ENCODE results near the gene MKKS. TPM values are rescaled to one million over a fixed set of nuclear protein-coding genes. Genes with fewer than 3 reads are reported as not detected.
A peak's percentile ranks its signal among the peaks of the same experiment; 100 is the strongest.

The MKKS gene
- total RNA-seq, 2 donors from 2014 or later = 11.4 to 13.0 TPM

DNA sequence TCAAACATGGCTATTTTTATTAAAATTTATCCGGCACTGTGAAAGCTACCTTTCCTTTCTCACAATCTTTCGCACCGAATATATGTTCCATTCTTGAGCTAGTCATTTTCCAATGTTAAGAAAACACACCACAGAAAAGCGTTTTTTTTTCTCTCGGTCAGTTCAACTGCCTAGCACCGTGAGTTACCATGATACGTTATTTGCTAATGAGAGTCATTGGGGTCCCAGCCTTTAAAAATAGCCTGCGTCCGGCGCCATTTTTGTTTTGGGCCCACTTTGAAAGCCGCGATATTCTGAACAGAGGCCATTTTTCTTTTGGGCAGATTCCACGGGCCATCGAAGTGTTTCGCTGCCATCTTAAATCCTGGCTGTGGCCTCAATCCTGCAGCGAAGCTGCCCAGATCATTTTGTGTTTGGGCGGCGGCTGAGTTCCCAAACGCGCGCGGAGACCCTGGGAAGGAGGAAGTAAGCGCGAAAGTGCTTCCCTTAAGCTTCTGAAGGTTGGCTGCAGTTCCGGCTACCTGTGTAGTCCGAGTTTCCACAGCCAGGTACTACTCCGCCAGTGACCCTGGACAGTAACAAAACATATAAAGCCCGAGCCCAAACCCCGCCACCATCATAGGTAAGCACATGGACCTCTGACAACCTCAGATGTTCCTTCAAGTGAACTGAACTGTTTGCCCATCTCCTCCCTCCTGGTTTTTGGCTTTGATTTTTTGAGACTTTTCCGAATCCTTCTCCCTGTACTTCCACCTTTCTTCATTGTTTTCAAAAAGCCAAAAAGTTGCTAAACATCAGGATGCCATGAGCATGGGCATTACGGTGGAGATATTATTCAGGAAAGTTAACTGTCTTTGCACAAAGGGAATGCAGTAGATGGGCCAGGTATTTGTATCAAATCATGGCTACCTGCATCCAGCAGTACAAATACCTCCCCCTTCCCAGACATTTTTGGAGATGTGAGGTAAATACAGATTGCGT lies 1.1 kb upstream of the MKKS start, which contains the start of gene SLX4IP:
SLX4IP (plus strand) TSS at position 474 of the 981 bp plus-strand sequence. CDS start 22,900 bp downstream, outside the sequence.
- ATAC-seq (ENCODE audit: insufficient number of reproducible peaks, low FRiP score, low read depth) = peak; percentile 80
- no peaks in the 10 kb centered on the region for H3K27me3 ChIP-seq (replicated peaks; ENCODE audit: insufficient read depth)
- TF ChIP-seq, protein P1, sequence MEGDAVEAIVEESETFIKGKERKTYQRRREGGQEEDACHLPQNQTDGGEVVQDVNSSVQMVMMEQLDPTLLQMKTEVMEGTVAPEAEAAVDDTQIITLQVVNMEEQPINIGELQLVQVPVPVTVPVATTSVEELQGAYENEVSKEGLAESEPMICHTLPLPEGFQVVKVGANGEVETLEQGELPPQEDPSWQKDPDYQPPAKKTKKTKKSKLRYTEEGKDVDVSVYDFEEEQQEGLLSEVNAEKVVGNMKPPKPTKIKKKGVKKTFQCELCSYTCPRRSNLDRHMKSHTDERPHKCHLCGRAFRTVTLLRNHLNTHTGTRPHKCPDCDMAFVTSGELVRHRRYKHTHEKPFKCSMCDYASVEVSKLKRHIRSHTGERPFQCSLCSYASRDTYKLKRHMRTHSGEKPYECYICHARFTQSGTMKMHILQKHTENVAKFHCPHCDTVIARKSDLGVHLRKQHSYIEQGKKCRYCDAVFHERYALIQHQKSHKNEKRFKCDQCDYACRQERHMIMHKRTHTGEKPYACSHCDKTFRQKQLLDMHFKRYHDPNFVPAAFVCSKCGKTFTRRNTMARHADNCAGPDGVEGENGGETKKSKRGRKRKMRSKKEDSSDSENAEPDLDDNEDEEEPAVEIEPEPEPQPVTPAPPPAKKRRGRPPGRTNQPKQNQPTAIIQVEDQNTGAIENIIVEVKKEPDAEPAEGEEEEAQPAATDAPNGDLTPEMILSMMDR (IDR thresholded peaks at IDR 0.05) = no peak

DNA sequence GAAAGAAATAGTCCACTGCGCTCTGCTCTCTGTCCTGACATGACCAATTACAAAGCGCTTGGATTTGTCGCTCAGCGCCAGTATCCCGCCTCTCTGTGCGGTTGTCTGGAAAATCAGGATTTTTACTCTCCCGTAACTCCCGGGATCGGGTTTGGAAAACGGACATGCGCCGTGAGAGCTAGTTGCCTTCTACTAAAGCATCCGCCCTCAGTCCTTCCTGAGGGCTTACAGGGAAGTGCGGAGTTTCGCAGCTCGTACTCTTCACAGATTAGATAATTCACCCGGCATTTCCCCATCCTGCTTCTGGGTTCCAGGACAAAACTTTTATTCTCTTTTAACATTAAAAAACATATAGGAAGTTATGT lies 427 bp upstream of the MKKS start:
- Histone ChIP-seq H3K4me3 (peak overlapping the region; percentile 89), H3K4me1 (ENCODE audit: control insufficient read depth in 1 of 2, low read depth in 2 of 2) (peaks cover 17 to 23% of the 10 kb centered on the region in 2 donors), H3K36me3 (no peaks in the 10 kb centered on the region), H3K27ac (peak overlapping the region; percentile 85 to 89), H3K27me3 (replicated peaks; ENCODE audit: insufficient read depth) (no peaks in the 10 kb centered on the region), H3K9me3 (no peaks in the 10 kb centered on the region)
- ATAC-seq (ENCODE audit: insufficient number of reproducible peaks, low FRiP score, low read depth) = peak; percentile 96
- peak; percentile 67 for DNase-seq (ENCODE audit: low spot score)
- TF ChIP-seq, protein P1 (IDR thresholded peaks at IDR 0.05) = no peak

More for the DNA sequence above, 1.1 kb upstream of the MKKS start, which contains the start of gene SLX4IP:
- Histone ChIP-seq H3K27ac (peak within 1 kb of the TSS; percentile 85 to 89), H3K4me3 (peak within 1 kb of the TSS; percentile 89), H3K9me3 (no peaks in the 10 kb centered on the region), H3K4me1 (ENCODE audit: control insufficient read depth in 1 of 2, low read depth in 2 of 2) (peaks cover 17 to 23% of the 10 kb centered on the region in 2 donors), H3K36me3 (no peaks in the 10 kb centered on the region)
- DNase-seq (ENCODE audit: low spot score) = peak; percentile 72

DNA sequence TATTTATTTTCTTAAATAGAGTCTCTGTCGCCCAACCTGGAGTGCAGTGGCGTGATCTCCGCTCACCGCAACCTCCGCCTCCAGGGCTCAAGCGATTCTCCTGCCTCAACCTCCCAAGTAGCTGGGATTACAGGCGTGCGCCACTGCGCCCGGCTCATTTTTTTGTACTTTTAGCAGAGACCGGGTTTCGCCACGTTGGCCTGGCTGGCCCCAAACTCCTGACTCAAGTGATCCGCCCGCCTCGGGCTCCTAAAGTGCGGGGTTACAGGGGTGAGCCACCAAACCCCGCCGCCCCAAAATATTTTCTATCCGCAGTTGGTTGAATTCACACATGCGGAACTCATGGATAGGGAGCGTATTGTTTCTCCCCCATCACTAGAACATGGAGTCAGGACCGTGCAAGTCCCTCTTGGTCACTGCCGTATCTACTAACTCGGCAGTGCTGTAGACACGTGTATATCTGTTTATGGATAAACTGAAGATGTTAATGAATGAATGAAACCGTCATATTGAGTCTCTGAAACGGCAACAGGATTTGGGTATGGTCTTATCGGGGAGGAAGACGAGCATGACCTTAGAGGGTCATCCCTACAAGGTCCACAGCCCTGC lies 904 bp downstream of the MKKS start:
- H3K27me3 ChIP-seq (replicated peaks; ENCODE audit: insufficient read depth) = no peaks in the 10 kb centered on the region

DNA sequence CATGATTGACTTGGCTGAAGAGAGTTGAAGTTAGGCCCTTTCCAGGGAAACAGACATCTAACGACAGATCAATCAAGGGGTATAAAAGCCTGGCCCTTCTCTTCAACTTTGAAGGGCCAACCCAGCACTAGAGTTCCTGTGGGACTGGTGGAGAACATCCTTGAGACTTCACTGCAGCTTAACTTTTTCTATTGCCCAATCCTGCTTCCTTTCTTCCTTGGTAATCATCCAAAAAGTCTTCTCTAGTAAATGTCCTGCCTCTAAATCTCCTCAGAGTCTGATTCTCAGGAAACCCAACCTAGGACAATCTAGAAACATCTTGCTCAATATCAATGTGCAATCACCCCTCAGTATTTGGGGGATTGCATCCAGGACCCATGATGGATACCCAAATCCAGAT lies 1.9 kb downstream of the MKKS start:
- H3K4me3 ChIP-seq = no peak overlapping the region
- peaks cover 17 to 23% of the 10 kb centered on the region in 2 donors for H3K4me1 ChIP-seq (ENCODE audit: control insufficient read depth in 1 of 2, low read depth in 2 of 2)
- no peaks in the 10 kb centered on the region for H3K36me3 ChIP-seq
- no peaks in the 10 kb centered on the region for H3K9me3 ChIP-seq
- ATAC-seq (ENCODE audit: insufficient number of reproducible peaks, low FRiP score, low read depth) (no peak), DNase-seq (ENCODE audit: low spot score) (no peak)
- TF ChIP-seq, protein P1 (IDR thresholded peaks at IDR 0.05) = no peak
- no peak overlapping the region for H3K27ac ChIP-seq
- no peaks in the 10 kb centered on the region for H3K27me3 ChIP-seq (replicated peaks; ENCODE audit: insufficient read depth)

More for the DNA sequence above, 904 bp downstream of the MKKS start:
- Histone ChIP-seq H3K9me3 (no peaks in the 10 kb centered on the region), H3K4me1 (ENCODE audit: control insufficient read depth in 1 of 2, low read depth in 2 of 2) (peaks cover 17 to 23% of the 10 kb centered on the region in 2 donors), H3K4me3 (peak overlapping the region; percentile 89), H3K36me3 (no peaks in the 10 kb centered on the region), H3K27ac (peak overlapping the region in 1 of 2 donors; percentile 85)
- ATAC-seq (ENCODE audit: insufficient number of reproducible peaks, low FRiP score, low read depth) (no peak), DNase-seq (ENCODE audit: low spot score) (no peak)
- TF ChIP-seq, protein P1 (IDR thresholded peaks at IDR 0.05) = no peak

DNA sequence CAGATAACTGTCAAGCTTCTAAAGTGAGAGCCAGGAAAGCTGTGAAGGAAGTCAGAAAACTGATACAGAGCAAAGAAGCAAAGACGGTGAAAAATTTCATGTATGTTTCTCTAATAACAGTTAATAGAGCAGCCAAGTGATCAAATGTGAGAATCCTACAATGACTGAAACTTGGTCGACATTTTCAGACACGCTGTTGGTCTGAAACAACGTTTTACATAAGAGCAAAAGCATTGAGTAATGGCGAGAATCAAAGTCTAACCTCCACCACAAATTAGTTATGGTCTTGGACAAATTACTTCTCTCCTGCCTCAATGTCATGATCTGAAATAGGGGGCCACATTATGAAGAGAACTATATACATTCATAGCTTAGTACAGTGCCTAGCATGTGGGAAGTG lies 3.3 kb downstream of the MKKS start:
- TF ChIP-seq, protein P1 (IDR thresholded peaks at IDR 0.05) = no peak
- ATAC-seq (ENCODE audit: insufficient number of reproducible peaks, low FRiP score, low read depth) = no peak
- no peaks in the 10 kb centered on the region for H3K9me3 ChIP-seq
- no peak for DNase-seq (ENCODE audit: low spot score)
- H3K27ac ChIP-seq = no peak overlapping the region
- no peaks in the 10 kb centered on the region for H3K27me3 ChIP-seq (replicated peaks; ENCODE audit: insufficient read depth)
- H3K4me3 ChIP-seq = no peak overlapping the region
- no peaks in the 10 kb centered on the region for H3K36me3 ChIP-seq
- peaks cover 16 to 22% of the 10 kb centered on the region in 2 donors for H3K4me1 ChIP-seq (ENCODE audit: control insufficient read depth in 1 of 2, low read depth in 2 of 2)

Data from thoracic aorta (tissue), 2 donors.